Measurements from ENCODE around the gene TSHZ3.

TSHZ3 gene

DNA sequence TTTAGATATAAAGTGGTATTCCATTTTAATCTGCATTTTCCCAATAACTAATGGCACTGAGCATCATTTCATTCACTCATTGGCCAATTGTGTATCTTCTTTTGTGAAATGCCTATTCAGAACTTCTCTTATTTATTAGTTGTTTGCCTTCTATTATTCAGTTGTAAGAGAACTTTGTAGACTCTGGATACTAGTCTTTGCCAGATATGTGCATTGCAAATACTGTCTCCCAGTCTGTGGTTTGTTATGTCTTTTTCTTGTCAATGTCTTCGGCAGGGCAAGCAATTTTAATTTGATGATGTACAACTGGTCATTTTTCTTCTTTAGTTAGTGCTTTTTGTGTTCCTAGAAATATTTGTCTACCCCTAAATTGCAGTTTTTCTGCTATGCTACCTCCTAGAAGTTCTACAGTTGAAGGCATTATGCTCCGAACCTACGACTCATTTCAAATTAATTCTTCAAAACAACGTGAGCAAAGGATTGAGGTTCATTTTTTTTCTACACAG lies 115.9 kb downstream of the TSHZ3 start:
- DNase-seq: no peak

DNA sequence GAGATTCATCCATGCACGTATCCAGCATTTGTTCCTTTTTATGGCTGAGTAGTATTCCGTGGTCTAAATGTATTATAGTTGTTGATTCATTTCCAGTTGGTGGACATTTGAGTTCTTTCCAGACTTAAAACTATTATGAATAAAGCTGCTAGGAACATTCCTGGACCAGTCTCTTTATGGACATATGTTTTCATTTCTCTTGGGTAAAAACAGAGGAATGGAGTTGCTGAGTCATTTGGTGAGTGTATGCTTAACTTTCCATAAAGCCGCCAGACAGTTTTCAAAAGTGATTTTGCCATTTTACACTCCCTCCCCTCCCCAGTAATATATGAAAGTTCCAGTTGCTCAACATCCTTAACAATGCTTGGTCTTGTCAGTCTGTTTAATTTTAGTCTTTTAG lies 116.4 kb downstream of the TSHZ3 start:
- no peak for DNase-seq

DNA sequence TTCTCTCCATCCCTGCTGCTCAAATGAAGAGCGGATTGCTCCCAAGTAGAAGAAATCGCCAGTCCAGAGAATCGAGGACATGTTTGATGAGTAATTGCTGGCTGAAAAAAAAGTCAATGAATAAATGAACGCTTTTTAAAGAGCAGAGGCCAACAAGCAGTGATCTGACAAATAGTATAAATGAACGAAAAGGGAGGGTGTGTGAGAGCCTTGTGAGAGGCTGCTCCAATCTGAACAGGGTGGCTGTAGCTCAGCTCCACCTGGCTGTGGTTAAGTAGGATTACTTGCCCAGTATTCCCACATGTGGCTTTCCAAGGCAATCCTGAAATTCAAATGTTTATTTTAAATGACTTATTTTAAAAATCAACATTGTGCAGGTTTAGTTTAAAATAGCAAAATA lies 117.1 kb downstream of the TSHZ3 start:
- no peak for DNase-seq

DNA sequence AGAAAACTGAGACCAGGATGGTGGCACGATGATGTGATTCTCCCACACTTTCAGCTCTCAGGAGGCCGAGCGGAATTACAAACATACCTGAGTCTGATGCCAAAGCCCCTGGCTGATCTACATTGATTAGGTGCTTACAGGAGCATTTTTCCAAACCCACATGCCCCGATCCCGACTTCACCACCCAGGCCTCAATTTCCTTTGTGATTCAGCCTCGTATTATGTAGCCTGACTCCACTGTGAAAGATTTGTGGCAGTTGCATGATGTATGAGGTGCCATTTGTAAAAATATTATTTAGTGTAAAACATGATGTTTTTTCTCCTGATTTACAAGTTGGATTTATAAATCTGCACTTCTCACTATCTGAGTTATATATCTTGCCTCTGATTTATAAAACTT lies 118.0 kb downstream of the TSHZ3 start:
- no peak for DNase-seq

DNA sequence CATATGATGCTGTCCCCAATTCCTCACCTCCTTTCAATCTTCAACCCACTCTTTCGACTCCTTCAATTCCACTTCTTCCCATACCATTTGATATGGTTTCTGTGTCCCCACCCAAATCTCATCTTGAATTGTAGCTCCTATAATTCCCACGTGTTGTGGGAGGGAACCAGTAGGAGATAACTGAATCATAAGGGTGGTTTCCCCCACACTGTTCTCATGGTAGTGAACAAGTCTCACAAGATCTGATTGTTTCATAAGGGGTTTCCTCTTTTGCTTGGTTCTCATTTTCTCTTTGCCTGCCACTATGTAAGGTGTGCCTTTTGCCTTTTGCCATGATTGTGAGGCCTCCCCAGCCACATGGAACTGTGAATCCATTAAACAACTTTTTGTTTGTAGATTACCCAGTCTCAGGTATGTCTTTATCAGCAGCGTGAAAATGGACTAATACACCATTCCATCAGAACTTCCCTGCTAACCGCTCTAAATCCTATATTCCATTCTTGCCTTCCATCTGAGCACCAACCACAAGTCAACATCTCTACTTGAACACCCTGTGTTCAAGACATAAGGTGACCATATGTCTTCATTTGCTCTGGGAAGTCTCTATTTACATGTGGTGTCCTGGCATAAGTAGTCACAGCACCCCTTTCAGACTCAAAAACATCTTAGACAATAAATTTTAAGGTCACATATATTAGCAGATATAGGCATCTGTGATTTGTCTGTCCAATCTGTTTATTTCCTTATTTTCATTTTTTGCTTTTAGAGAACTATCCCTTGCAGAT lies 122.9 kb downstream of the TSHZ3 start:
- no peak for DNase-seq

Data from nucleus accumbens (tissue), 56 donors.